Right forelimb (tissue), 1 donor: ENCODE measurements around the gene TBC1D13.
A peak's percentile ranks its signal among the peaks of the same experiment; 100 is the strongest.
"Not testable (repeated sequence)": the region's sequence is repeated elsewhere in the genome, so short reads cannot be mapped to it uniquely, and the experiment has no call there.

ENCODE experiments used
- DNase-seq: peaks from one replicate; pipeline ENCODE4 v3.0.0-alpha.2; 2018

TBC1D13 gene

GRCh38 chr9:128785427-128785826 is 1.6 kb upstream of the TBC1D13 start:
- no peak for DNase-seq

GRCh38 chr9:128787659-128788058 is 606 bp downstream of the TBC1D13 start:
- DNase-seq: no peak

GRCh38 chr9:128788445-128788844 is 1.4 kb downstream of the TBC1D13 start:
- DNase-seq: no peak

GRCh38 chr9:128790536-128790935 is 3.5 kb downstream of the TBC1D13 start:
- no peak for DNase-seq

GRCh38 chr9:128792134-128792533 is 5.1 kb downstream of the TBC1D13 start:
- DNase-seq: no peak

- no peak for DNase-seq
Observed at GRCh38 chr9:128792978-128793686, 6.1 kb downstream of the TBC1D13 start.

GRCh38 chr9:128794961-128795360 is 7.9 kb downstream of the TBC1D13 start:
- not testable (repeated sequence) for DNase-seq

GRCh38 chr9:128798896-128799295 is 11.8 kb downstream of the TBC1D13 start:
- no peak for DNase-seq

GRCh38 chr9:128800061-128800460 is 13.0 kb downstream of the TBC1D13 start:
- no peak for DNase-seq

- no peak for DNase-seq
Observed at GRCh38 chr9:128802482-128802881, 15.4 kb downstream of the TBC1D13 start.

GRCh38 chr9:128805661-128806060 is 18.6 kb downstream of the TBC1D13 start:
- no peak for DNase-seq

GRCh38 chr9:128807827-128808226 is 20.8 kb downstream of the TBC1D13 start:
- no peak for DNase-seq

GRCh38 chr9:128808543-128808942 is 21.5 kb downstream of the TBC1D13 start:
- DNase-seq: no peak

GRCh38 chr9:128809036-128809599 is 22.1 kb downstream of the TBC1D13 start:
- DNase-seq: no peak

- no peak for DNase-seq
Observed at GRCh38 chr9:128809831-128810230, 22.8 kb downstream of the TBC1D13 start.

GRCh38 chr9:128810873-128811272 is 23.8 kb downstream of the TBC1D13 start:
- no peak for DNase-seq

GRCh38 chr9:128818099-128818838 is 31.2 kb downstream of the TBC1D13 start, which contains the start of gene ENDOG:
ENDOG (plus strand) TSS chr9:128818500; CDS start chr9:128818685, 185 bp downstream.
- peak; percentile 98 for DNase-seq

GRCh38 chr9:128818839-128819715 is 32.0 kb downstream of the TBC1D13 start:
- no peak for DNase-seq

GRCh38 chr9:128819716-128820664 is 32.9 kb downstream of the TBC1D13 start:
- no peak for DNase-seq

- no peak for DNase-seq
Observed at GRCh38 chr9:128820665-128821583, 33.9 kb downstream of the TBC1D13 start.
